ENCODE measurements around the gene FAM168A. TPM values are rescaled to one million over a fixed set of nuclear protein-coding genes. Genes with fewer than 3 reads are reported as not detected.

FAM168A gene
- total RNA-seq, 1 experiment from 2014 or later, result 25.9 TPM

- DNase-seq (ENCODE audit: low spot score), result no peak
- Mint-ChIP-seq H3K9me3 (no peaks in the 10 kb centered on the region), H3K4me1 (peaks cover 38% of the 10 kb centered on the region), H3K27ac (peak overlapping the region; percentile 39; the same call in 1 of the 2 replicates), H3K27me3 (ENCODE audit: low read depth) (no peaks in the 10 kb centered on the region), H3K36me3 (peaks cover under 1% of the 10 kb centered on the region; the same call in 1 of the 2 replicates), H3K4me3 (no peak overlapping the region)
- TF ChIP-seq FOXJ3 (CRISPR knock-in tag; IDR thresholded peaks at IDR 0.05; ENCODE audit: borderline replicate concordance) (no peak), ATF1 (CRISPR knock-in tag; IDR thresholded peaks at IDR 0.05) (no peak), ZNF317 (CRISPR knock-in tag; IDR thresholded peaks at IDR 0.05; ENCODE audit: borderline replicate concordance, low read depth) (no peak)
- ChIA-PET CTCF (interaction anchor here (0.7 to 3.3 kb wide), 3 partner anchors 60 to 95 kb away, joined by 3 to 11 read pairs (median 9); no protein-coding TSS in a partner anchor), POLR2A (no interaction called here)
- no peak for ATAC-seq
Measured at GRCh38 chr11:73565804-73566203, 32.1 kb downstream of the FAM168A start.

GRCh38 chr11:73564903-73565302 is 33.0 kb downstream of the FAM168A start:
- TF ChIP-seq MLX (CRISPR knock-in tag; IDR thresholded peaks at IDR 0.05) (no peak), TEAD1 (CRISPR knock-in tag; IDR thresholded peaks at IDR 0.05) (no peak)
- H3K27me3 Mint-ChIP-seq (ENCODE audit: low read depth), result no peaks in the 10 kb centered on the region
- ChIA-PET POLR2A (no interaction called here), CTCF (interaction anchor here (2.4 to 3.3 kb wide), 2 partner anchors 86 to 96 kb away, joined by 9 to 11 read pairs; no protein-coding TSS in a partner anchor)
- H3K4me1 Mint-ChIP-seq, result peaks cover 38% of the 10 kb centered on the region
- DNase-seq (ENCODE audit: low spot score), result no peak
- no peak overlapping the region; the same call in 1 of the 2 replicates for H3K27ac Mint-ChIP-seq
- no peaks in the 10 kb centered on the region for H3K9me3 Mint-ChIP-seq
- ATAC-seq, result no peak
- no peak overlapping the region for H3K4me3 Mint-ChIP-seq
- H3K36me3 Mint-ChIP-seq, result no peaks in the 10 kb centered on the region

- Mint-ChIP-seq H3K4me1 (peaks cover 33% of the 10 kb centered on the region), H3K36me3 (no peaks in the 10 kb centered on the region), H3K4me3 (no peak overlapping the region), H3K27me3 (ENCODE audit: low read depth) (no peaks in the 10 kb centered on the region), H3K9me3 (no peaks in the 10 kb centered on the region), H3K27ac (no peak overlapping the region)
- ChIA-PET POLR2A (no interaction called here), CTCF (interaction anchor here (1.1 to 3.3 kb wide), 4 partner anchors 8 to 85 kb away, joined by 4 to 11 read pairs (median 7); no protein-coding TSS in a partner anchor)
- DNase-seq (ENCODE audit: low spot score) (no peak), ATAC-seq (no peak)
- TF ChIP-seq PRDM15 (CRISPR knock-in tag; IDR thresholded peaks at IDR 0.05), result no peak
- TF ChIP-seq TP53 (CRISPR knock-in tag; IDR thresholded peaks at IDR 0.05), result no peak
- no peak for TF ChIP-seq ZNF263 (CRISPR knock-in tag; IDR thresholded peaks at IDR 0.05; ENCODE audit: low read depth)
- no peak for TF ChIP-seq PREB (CRISPR knock-in tag; IDR thresholded peaks at IDR 0.05; ENCODE audit: borderline replicate concordance)
- no peak for TF ChIP-seq HMGXB4 (CRISPR knock-in tag; IDR thresholded peaks at IDR 0.05)
- TF ChIP-seq GABPB1 (CRISPR knock-in tag; IDR thresholded peaks at IDR 0.05), result no peak
- no peak for TF ChIP-seq CBFB (CRISPR knock-in tag; IDR thresholded peaks at IDR 0.05; ENCODE audit: low read depth)
- no peak for TF ChIP-seq ZMAT4 (CRISPR knock-in tag; IDR thresholded peaks at IDR 0.05)
- no peak for TF ChIP-seq ZNF532 (CRISPR knock-in tag; IDR thresholded peaks at IDR 0.05; ENCODE audit: borderline replicate concordance)
- TF ChIP-seq ATF1 (CRISPR knock-in tag; IDR thresholded peaks at IDR 0.05), result no peak
- TF ChIP-seq MLX (CRISPR knock-in tag; IDR thresholded peaks at IDR 0.05), result no peak
- no peak for TF ChIP-seq CREM (CRISPR knock-in tag; IDR thresholded peaks at IDR 0.05)
- TF ChIP-seq ZNF317 (CRISPR knock-in tag; IDR thresholded peaks at IDR 0.05; ENCODE audit: borderline replicate concordance, low read depth), result no peak
- TF ChIP-seq TCF7 (CRISPR knock-in tag; IDR thresholded peaks at IDR 0.05; ENCODE audit: low read depth), result no peak
- no peak for TF ChIP-seq MXD4 (CRISPR knock-in tag; IDR thresholded peaks at IDR 0.05; ENCODE audit: borderline replicate concordance)
Measured at GRCh38 chr11:73563539-73564200, 34.2 kb downstream of the FAM168A start.
